Hypothalamus (tissue), 51 donors: ENCODE measurements around the gene ZC3H7A.

Experiments used
- DNase-seq, 51 donors: peaks; one replicate each; lab custom pipeline; 2025; lab: John Stamatoyannopoulos, UW

Gene ZC3H7A

DNA sequence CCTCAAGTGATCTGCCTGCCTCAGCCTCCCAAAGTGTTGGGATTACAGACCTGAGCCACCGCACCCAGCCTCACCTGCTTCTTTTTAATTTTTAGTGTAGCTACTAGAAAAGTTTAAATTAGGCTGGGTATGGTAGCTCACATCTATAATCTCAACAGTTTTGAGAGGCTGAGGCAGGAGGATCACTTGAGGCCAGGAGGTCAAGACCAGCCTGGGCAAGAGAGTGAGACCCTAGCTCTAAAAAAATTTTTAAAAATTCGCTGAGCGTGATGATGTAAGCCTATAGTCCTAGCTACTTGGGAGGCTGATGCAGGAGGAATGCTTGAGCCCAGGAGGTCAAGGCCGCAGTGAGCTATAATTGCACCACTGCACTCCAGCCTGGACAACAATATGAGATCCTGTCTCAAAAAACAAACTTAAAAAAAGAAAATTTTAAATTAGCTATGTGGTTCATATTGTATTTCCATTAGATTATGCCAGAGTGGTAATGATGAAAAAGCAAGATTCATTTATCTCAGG is 89.3 kb downstream of the ZC3H7A start:
- no peak for DNase-seq

GRCh38 chr16:11706180-11706742 is 90.8 kb downstream of the ZC3H7A start:
- peak in 17 of 51 donors; percentile 7 to 68 (median 30) for DNase-seq

- no peak for DNase-seq
These were observed 91.6 kb downstream of the ZC3H7A start for GRCh38 chr16:11705311-11706025.
